ENCODE results near the gene DSCAML1.

DSCAML1 gene

DNA sequence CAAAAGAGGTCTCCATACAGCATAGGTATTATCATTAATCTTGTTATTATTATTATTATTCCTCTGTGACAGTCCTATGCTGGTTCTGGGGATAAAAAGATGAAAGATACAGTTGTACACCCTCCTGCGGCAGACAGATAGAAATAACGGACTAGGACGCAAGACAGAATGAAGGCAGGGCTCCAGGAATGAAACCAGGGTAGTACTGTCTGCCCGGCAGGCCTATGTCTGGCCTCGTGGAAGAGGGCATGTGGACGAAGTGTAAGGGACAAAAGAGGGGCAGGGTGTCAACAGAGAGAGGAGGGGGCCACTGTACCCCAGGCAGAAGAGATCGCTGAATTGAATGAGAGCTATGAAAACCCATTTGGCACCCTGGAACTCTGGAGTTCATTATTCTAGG, 25.2 kb downstream of the DSCAML1 start:
- DNase-seq (ENCODE audit: low spot score), result no peak
- no peak for TF ChIP-seq CTCF (IDR thresholded peaks at IDR 0.05; ENCODE audit: extremely low read depth, insufficient read depth, missing control alignments)
- in situ Hi-C loops (cut with MboI; ENCODE audit: low pct_unique_long_range_greater_than_20kb, low sequenced_read_pairs, unreplicated experiment), result no loop called here

DNA sequence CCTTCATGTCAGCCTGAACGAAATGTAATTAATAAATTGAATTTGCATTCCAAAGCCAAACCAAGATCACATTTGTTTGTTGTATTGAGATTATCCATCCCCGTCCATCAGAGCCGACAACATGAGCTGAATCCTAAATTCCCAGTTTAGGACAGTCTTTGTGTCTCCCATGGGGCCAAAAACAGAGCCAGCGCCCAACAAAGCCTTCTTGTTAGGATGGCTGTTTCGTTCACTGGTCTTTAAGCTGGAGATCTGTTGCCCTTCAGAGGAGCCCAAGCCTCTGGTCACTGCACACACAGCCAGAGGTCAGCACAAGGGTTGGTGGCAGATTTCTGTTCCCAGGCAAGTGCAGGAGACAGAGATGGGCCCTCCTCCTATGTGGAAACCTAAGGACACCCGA, 25.8 kb downstream of the DSCAML1 start:
- in situ Hi-C loops (cut with MboI; ENCODE audit: low pct_unique_long_range_greater_than_20kb, low sequenced_read_pairs, unreplicated experiment), result no loop called here
- no peak for DNase-seq (ENCODE audit: low spot score)
- no peak for TF ChIP-seq CTCF (IDR thresholded peaks at IDR 0.05; ENCODE audit: extremely low read depth, insufficient read depth, missing control alignments)

DNA sequence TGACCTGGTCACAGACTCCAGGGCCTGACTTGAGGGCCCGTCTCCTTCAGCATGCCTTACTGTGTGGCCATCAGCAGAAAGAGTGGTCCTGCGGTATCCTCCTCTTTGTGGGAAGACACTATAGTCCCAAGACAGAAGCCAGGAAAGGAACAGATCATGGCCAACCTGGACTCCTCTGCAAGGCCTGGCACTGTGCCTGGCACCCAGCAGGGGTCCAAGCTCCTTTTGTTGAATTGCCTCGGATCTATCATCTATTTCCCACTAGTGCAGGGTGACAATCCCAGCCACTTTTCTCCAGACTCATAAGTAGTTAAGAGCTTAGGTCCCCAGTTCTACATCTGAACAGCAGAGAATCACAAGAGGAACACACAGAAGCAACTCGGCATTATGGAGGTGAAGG, 27.0 kb downstream of the DSCAML1 start:
- in situ Hi-C loops (cut with MboI; ENCODE audit: low pct_unique_long_range_greater_than_20kb, low sequenced_read_pairs, unreplicated experiment), result no loop called here
- DNase-seq (ENCODE audit: low spot score), result no peak
- TF ChIP-seq CTCF (IDR thresholded peaks at IDR 0.05; ENCODE audit: extremely low read depth, insufficient read depth, missing control alignments), result no peak

DNA sequence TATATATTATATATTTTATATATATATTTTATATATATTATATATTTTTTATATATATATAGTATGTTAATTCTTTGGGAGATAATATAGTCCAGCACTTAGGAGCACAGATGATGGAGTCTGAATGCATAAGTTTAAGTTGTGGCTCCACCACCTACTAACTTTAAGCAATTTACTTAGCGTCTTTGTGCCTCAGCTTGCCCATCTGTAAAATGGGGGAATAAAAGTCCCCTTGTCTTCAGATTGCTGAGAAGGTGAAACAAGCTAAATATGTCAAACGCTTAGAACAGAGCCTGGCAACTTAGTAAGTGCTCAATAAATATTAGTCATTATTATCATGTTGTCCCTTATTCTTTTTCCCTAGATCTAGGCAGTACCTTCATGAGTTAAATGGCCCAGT, 27.5 kb downstream of the DSCAML1 start:
- TF ChIP-seq CTCF (IDR thresholded peaks at IDR 0.05; ENCODE audit: extremely low read depth, insufficient read depth, missing control alignments), result no peak
- DNase-seq (ENCODE audit: low spot score), result no peak
- in situ Hi-C loops (cut with MboI; ENCODE audit: low pct_unique_long_range_greater_than_20kb, low sequenced_read_pairs, unreplicated experiment), result no loop called here

DNA sequence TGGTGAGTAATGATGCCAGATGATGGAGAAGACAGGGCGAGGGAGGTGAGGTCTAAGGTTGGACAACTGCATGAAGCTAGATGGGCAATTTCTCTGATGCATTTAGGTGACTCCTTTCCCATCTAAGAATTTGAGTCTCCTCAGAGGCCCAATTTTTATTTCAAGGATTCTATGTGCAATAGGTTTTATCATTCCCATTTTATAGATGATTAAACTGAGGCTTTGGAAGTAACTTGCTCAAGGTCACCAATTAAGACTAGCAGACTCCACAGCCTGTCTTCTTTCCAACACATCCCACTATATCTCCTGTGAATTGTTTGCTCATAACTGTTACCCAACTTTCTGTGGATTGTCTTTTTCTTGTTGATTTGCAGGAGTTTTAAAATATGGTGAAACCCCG, 28.5 kb downstream of the DSCAML1 start:
- in situ Hi-C loops (cut with MboI; ENCODE audit: low pct_unique_long_range_greater_than_20kb, low sequenced_read_pairs, unreplicated experiment), result no loop called here
- TF ChIP-seq CTCF (IDR thresholded peaks at IDR 0.05; ENCODE audit: extremely low read depth, insufficient read depth, missing control alignments), result no peak
- no peak for DNase-seq (ENCODE audit: low spot score)

DNA sequence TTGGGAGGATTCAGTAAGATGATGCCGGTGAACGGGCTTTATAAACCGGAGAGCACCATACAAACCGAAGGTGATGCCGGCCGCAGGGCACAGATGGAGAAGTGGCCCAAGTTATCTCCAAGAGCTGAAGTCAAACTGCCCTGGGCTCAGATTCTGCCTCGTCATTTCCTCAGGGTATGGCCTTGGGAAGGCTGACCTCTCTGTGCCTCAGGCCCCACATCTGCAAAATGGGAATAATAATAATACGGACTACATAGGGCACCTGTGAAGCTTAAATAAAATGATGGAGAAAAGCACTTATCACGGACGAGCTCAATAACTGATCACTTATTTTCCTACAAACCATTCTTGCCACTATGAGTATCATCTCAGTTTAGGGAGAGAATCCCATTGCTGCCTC, 29.9 kb downstream of the DSCAML1 start:
- no peak for TF ChIP-seq CTCF (IDR thresholded peaks at IDR 0.05; ENCODE audit: extremely low read depth, insufficient read depth, missing control alignments)
- no peak for DNase-seq (ENCODE audit: low spot score)
- in situ Hi-C loops (cut with MboI; ENCODE audit: low pct_unique_long_range_greater_than_20kb, low sequenced_read_pairs, unreplicated experiment), result no loop called here

GRCh38 chr11:117766576-117766975, 30.4 kb downstream of the DSCAML1 start:
- in situ Hi-C loops (cut with MboI; ENCODE audit: low pct_unique_long_range_greater_than_20kb, low sequenced_read_pairs, unreplicated experiment), result no loop called here
- TF ChIP-seq CTCF (IDR thresholded peaks at IDR 0.05; ENCODE audit: extremely low read depth, insufficient read depth, missing control alignments), result no peak
- no peak for DNase-seq (ENCODE audit: low spot score)
